Measurements from ENCODE around the gene TRMT1. TPM values are rescaled to one million over a fixed set of nuclear protein-coding genes. Genes with fewer than 3 reads are reported as not detected.
"Not testable (repeated sequence)": the region's sequence is repeated elsewhere in the genome, so short reads cannot be mapped to it uniquely, and the experiment has no call there.

TRMT1 gene
- total RNA-seq, result 100 to 1,000 TPM; 114 TPM

- Mint-ChIP-seq H3K4me1 (peaks cover 35% of the 10 kb centered on the region), H3K27ac (peak within 1 kb of the TSS; percentile 96), H3K9me3 (no peaks in the 10 kb centered on the region), H3K27me3 (no peaks in the 10 kb centered on the region), H3K4me3 (peak within 1 kb of the TSS; percentile 97), H3K36me3 (peaks cover 21% of the 10 kb centered on the region)
- peak; percentile 91 for DNase-seq
Measured at GRCh38 chr19:13116282-13117175, at the start of gene TRMT1. Gene TRMT1 (minus strand): TSS chr19:13116740. CDS start chr19:13116399, 341 bp downstream.

- H3K9me3 Mint-ChIP-seq, H3K27ac Mint-ChIP-seq, H3K27me3 Mint-ChIP-seq, H3K36me3 Mint-ChIP-seq, H3K4me3 Mint-ChIP-seq, DNase-seq: not testable (repeated sequence)
- H3K4me1 Mint-ChIP-seq, result peaks cover 72% of the 10 kb centered on the region
Measured at GRCh38 chr19:13166151-13166550, 49.6 kb upstream of the TRMT1 start.

GRCh38 chr19:13165162-13165997 lies 48.8 kb upstream of the TRMT1 start:
- Mint-ChIP-seq H3K27ac (peak overlapping the region; percentile 92), H3K9me3 (no peaks in the 10 kb centered on the region), H3K4me3 (no peak overlapping the region), H3K36me3 (peaks cover 2% of the 10 kb centered on the region), H3K4me1 (peaks cover 72% of the 10 kb centered on the region), H3K27me3 (no peaks in the 10 kb centered on the region)
- DNase-seq, result no peak

DNA sequence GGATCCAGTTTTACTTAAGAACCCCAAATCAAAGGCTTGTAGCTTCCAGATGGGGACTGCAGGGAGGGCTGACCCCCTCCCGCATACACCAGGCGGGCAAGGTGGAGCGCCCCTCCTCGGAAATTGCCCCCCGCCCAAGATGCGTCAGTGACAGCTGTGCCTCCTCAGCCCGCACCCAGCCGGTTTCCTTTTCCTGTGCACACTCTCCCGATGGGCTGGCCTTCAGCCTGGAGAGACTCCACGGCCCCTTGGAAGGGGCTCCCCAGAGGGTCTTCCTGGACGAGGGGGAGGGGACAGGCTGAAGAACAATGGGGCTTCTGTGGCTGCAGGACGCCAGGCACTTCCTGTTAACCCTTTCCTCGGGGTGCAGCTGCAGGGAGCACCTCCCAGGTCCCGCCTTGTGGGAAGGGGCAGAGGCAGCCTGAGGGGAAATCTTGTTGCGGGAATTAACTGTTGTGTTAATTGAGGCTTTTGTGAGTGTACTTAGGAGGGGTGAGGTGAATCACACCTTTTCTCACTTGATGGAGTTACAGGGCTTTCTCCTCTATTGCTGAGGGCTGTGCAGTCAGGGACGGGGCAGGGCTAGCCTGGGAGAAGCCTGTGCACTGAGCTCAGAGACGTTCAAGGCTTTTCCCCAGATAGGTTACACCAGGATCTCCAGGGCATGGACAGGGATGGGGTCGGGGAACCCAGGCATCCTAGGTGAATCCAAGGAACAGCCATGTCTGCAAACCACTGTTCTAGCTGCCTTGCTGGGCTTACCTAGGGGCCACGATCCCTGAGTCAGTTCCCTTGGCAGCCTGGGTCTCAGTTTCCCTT lies 48.0 kb upstream of the TRMT1 start:
- Mint-ChIP-seq H3K9me3 (no peaks in the 10 kb centered on the region), H3K27me3 (no peaks in the 10 kb centered on the region), H3K4me3 (peak overlapping the region; percentile 65), H3K4me1 (peaks cover 72% of the 10 kb centered on the region), H3K36me3 (peaks cover 2% of the 10 kb centered on the region), H3K27ac (peak overlapping the region; percentile 92)
- DNase-seq, result no peak

DNA sequence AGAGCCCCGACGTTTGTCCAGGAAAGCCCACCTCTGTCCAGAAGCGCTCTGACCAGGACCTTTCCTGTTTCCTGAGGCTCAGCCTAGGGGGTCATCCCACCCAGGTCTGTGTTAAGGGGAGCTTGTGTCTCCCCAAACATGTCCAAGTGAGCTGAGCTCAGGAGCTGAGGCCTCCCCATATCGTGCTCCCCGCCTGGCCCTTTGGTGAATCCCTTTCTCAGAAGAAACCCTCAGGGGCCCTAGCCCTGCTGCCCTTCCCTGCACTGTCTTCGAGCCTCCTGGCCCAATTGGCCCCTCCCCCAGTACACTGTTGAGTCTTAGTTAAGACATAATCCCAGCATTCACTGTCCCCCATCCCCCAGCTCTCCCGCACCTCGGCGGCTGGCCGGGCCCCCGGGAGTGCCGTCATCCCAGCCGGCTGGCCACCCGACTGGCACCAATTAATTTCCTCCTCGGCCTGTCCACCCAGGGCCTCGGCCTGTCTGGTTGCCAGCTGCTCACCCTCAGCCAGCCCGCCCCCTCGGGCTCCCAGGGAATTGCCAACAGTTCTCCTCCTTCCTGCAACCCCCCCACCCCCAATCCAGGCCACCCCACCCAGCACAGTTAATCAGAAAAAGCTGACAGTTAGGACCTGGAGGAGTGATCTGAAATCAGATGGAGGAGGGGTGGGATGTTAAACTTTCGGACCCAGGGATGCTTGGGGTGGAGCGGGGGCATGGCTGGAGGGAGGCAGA lies 47.2 kb upstream of the TRMT1 start:
- Mint-ChIP-seq H3K36me3 (peaks cover 2% of the 10 kb centered on the region), H3K4me1 (peaks cover 64% of the 10 kb centered on the region), H3K27ac (peak overlapping the region; percentile 92), H3K9me3 (no peaks in the 10 kb centered on the region), H3K4me3 (peak overlapping the region; percentile 70), H3K27me3 (no peaks in the 10 kb centered on the region)
- peak; percentile 62 for DNase-seq

DNA sequence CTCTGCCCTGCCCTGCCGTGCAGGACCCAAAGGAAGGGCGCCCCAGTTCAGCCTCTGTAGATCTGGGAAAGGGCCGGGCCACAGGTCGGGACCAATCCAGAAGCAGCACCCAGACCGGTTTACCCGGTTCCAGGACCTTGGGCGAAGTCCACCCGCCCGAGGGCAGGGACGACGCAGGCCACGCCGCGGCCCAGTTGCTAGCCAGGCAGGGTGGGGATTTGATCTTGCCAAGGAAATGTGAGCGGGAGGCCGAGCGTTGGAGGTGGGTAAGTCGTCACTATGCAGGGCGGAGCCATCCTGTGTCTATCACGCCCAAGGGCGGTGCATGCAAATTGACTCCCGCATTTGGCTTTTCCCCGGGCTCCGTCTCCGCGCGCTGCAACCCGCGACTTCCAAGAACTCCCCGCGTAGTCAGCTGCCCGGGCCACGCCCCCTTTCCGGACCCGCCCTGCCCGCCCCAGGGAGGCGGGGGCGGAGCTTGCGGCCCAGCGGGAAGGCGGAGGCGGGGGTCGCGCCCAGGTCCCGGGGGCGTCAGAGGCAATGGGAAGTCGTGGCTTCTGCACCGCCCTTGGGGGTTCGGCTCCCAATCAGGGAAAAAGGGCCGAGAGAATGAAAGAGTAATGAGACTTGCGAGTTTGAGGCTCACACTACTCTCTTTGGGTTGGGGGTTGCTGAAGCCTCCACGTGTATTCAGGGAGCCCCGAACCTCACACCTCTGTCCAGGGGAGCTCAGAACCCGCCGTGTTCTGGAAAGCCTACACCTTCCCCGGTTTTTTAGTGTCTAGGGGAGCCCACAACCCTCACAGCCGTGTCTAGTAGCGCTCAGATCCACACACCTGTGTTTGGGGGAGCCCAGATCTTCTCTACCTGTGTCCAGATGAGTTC lies 46.4 kb upstream of the TRMT1 start:
- H3K4me3 Mint-ChIP-seq, result peak overlapping the region; percentile 82
- no peaks in the 10 kb centered on the region for H3K27me3 Mint-ChIP-seq
- H3K9me3 Mint-ChIP-seq, result no peaks in the 10 kb centered on the region
- peaks cover 2% of the 10 kb centered on the region for H3K36me3 Mint-ChIP-seq
- DNase-seq, result peak; percentile 91
- H3K4me1 Mint-ChIP-seq, result peaks cover 65% of the 10 kb centered on the region
- H3K27ac Mint-ChIP-seq, result peak overlapping the region; percentile 92

DNA sequence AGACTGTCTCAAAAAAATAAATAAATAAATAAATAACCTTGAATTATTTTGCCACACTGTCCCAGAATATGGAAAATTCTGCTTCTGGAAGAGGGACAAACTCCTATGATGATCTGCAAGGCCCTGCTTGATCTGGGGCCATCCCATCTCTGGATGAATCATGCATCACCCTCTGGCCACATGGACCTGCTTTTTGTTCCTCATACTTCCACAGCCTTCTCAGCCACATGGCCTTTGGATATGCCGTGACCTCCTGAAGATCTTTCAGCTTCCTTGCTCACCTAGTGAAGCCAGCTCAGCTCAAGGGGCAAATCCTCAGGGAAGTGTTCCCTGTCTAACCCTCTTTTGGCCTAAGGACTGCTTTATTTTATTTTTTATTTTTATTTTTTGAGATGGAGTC lies 44.0 kb upstream of the TRMT1 start:
- Mint-ChIP-seq H3K27ac (peak overlapping the region; percentile 58), H3K27me3 (no peaks in the 10 kb centered on the region), H3K9me3 (no peaks in the 10 kb centered on the region), H3K36me3 (peaks cover 2% of the 10 kb centered on the region), H3K4me3 (no peak overlapping the region), H3K4me1 (peaks cover 65% of the 10 kb centered on the region)
- no peak for DNase-seq

DNA sequence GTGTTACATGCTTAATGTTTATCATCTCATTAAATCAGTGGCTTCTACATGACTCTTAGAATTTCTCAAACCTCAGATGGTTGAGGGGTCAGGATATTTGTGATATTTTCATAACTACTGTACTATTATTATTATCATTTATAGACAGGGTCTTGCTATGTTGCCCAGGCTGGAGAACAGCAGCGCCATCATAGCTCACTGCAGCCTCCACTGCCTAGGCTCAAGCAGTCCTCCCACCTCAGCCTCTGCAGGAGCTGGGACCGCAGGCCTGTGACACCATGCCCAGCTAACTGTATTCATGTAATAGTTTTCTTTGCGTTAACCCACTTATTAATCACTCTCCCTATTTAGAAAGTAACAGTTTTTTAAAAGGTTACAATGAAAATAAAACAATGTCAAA lies 43.2 kb upstream of the TRMT1 start:
- no peak for DNase-seq
- Mint-ChIP-seq H3K4me1 (peaks cover 61% of the 10 kb centered on the region), H3K27me3 (peaks cover under 1% of the 10 kb centered on the region), H3K36me3 (peaks cover 9% of the 10 kb centered on the region), H3K9me3 (no peaks in the 10 kb centered on the region), H3K4me3 (no peak overlapping the region), H3K27ac (peak overlapping the region; percentile 63)

DNA sequence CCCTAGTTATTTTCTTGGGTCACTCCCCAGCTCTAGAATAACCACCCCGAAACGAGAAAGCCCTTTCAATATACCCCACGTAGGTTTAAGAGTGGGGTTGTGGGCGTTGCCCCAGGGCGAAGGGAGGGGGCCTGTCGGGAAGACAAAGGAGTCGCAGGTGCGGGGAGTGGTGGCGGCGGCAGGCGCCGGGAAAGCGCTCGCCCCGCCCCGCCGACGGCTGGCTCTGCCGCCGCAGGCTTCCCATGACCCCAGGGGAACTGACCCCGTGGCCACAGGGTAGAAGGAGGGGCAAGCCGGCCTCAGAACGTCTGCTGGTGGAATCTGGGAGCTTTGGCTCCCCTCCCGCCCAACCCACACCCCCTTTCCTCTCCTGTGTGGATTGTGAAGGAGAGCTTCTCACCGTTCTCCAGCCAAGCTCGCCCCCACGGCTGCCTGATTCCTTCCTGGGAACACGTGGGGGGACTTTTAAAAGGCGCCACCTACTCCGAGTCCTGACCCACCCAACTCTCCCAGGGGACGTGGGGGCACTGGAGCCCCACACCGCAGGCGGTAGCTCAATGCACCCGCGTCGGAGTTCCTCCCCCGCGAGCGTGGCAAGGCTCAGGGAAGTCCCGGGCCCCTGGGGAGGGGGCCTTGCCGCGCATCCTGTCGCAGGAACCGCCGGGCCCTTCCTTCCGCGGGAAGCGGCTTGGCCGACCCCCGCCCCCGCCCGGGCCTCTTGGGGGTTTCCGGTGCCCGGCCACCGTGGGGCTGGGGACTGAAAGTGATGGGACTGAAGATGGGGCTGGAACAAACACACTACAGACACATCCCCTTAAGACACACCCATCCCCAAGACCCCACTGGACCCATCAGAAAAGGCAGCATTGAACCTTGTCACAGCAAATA lies 39.2 kb upstream of the TRMT1 start:
- Mint-ChIP-seq H3K4me1 (peaks cover 48% of the 10 kb centered on the region), H3K4me3 (peak overlapping the region; percentile 99), H3K9me3 (no peaks in the 10 kb centered on the region), H3K27ac (peak overlapping the region; percentile 100), H3K27me3 (peaks cover 14% of the 10 kb centered on the region), H3K36me3 (peaks cover 26% of the 10 kb centered on the region)
- DNase-seq, result peak; percentile 86

DNA sequence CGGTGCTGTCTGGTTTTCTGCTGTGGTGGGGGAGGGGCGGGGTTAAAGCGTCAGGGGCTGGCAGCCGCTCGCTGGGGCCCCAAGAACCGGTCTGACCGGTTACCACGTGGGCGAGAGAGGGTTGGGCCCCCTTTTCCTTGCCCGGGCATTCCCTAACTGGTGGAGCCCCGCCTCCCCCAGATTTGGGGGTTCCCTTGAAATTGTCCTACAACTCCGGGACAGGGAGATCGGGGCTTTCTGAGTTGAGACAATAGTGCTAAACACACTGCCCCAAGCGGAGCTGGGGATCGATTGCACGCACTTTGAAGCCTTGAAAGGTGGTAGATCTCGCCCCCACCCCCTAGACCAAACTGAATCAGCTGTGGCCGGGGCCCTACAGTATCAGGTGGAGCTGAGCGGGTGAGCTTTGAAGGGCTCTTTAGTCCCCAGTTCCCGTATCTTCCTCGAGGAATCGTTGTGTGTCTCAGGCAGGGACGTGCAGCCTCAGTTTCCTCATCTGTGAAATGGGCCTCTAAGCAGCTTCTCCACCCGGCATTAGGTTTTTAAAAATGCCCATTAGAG lies 38.5 kb upstream of the TRMT1 start:
- H3K36me3 Mint-ChIP-seq, result peaks cover 26% of the 10 kb centered on the region
- no peaks in the 10 kb centered on the region for H3K9me3 Mint-ChIP-seq
- DNase-seq, result peak; percentile 83
- H3K27me3 Mint-ChIP-seq, result peaks cover 14% of the 10 kb centered on the region
- peak overlapping the region; percentile 99 for H3K4me3 Mint-ChIP-seq
- peaks cover 42% of the 10 kb centered on the region for H3K4me1 Mint-ChIP-seq
- peak overlapping the region; percentile 100 for H3K27ac Mint-ChIP-seq

GRCh38 chr19:13154241-13154778 lies 37.8 kb upstream of the TRMT1 start:
- Mint-ChIP-seq H3K4me1 (peaks cover 42% of the 10 kb centered on the region), H3K27me3 (peaks cover 14% of the 10 kb centered on the region), H3K36me3 (peaks cover 26% of the 10 kb centered on the region), H3K27ac (peak overlapping the region; percentile 100), H3K4me3 (peak overlapping the region; percentile 99), H3K9me3 (no peaks in the 10 kb centered on the region)
- DNase-seq, result peak; percentile 65

- peak; percentile 20 for DNase-seq
- peaks cover 44% of the 10 kb centered on the region for H3K4me1 Mint-ChIP-seq
- H3K36me3 Mint-ChIP-seq, result peaks cover 26% of the 10 kb centered on the region
- H3K27me3 Mint-ChIP-seq, result peaks cover 14% of the 10 kb centered on the region
- peak overlapping the region; percentile 99 for H3K4me3 Mint-ChIP-seq
- H3K27ac Mint-ChIP-seq, result peak overlapping the region; percentile 100
- no peaks in the 10 kb centered on the region for H3K9me3 Mint-ChIP-seq
Measured at GRCh38 chr19:13153569-13154240, 37.2 kb upstream of the TRMT1 start.

All from activated naive CD8-positive, alpha-beta T cell treated with anti-CD3 and anti-CD28 coated beads for 36 hours (primary cell).